Neural cell (in vitro differentiated cells): ENCODE results near the gene PXDN.

Experiments used
- EP300 ChIP-seq: fragments of 450-650 bp; conservative IDR thresholded peaks from 2 replicates; pipeline ENCODE4 v1.6.1; 2014; ENCODE audit warnings: antibody characterized with exemption, mild to moderate bottlenecking, moderate library complexity; ENCODE audit not compliant: poor library complexity, severe bottlenecking
- EZH2 ChIP-seq: fragments of 200-600, 300-800 bp; shearing (Covaris generic), sonication (generic); IDR thresholded peaks from 2 replicates; pipeline ENCODE4 v1.6.1; 2014; ENCODE audit warnings: antibody characterized with exemption, low read length, borderline replicate concordance, mild to moderate bottlenecking; ENCODE audit not compliant: insufficient read depth, poor library complexity, severe bottlenecking
- POLR2AphosphoS5 ChIP-seq: IDR thresholded peaks from 2 replicates; pipeline ENCODE4 v1.6.1; 2012
- RAD21 ChIP-seq: fragments of 450-650 bp; conservative IDR thresholded peaks from 2 replicates; pipeline ENCODE4 v1.6.1; 2014; ENCODE audit warnings: antibody characterized with exemption, mild to moderate bottlenecking, moderate library complexity
- SMC3 ChIP-seq: fragments of 450-650 bp; conservative IDR thresholded peaks from 2 replicates; pipeline ENCODE4 v1.6.1; 2014; ENCODE audit warnings: antibody characterized with exemption, mild to moderate bottlenecking, moderate library complexity; ENCODE audit not compliant: poor library complexity
- TAF1 ChIP-seq: IDR thresholded peaks from 2 replicates; pipeline ENCODE4 v1.6.1; 2012; ENCODE audit warnings: low read depth
- TF ChIP-seq, protein P1 (sequence below): fragments of 450-650 bp; IDR thresholded peaks from 2 replicates; pipeline ENCODE4 v1.5.1; 2014; ENCODE audit warnings: antibody characterized with exemption, mild to moderate bottlenecking, moderate library complexity; ENCODE audit not compliant: poor library complexity, severe bottlenecking

DNA sequence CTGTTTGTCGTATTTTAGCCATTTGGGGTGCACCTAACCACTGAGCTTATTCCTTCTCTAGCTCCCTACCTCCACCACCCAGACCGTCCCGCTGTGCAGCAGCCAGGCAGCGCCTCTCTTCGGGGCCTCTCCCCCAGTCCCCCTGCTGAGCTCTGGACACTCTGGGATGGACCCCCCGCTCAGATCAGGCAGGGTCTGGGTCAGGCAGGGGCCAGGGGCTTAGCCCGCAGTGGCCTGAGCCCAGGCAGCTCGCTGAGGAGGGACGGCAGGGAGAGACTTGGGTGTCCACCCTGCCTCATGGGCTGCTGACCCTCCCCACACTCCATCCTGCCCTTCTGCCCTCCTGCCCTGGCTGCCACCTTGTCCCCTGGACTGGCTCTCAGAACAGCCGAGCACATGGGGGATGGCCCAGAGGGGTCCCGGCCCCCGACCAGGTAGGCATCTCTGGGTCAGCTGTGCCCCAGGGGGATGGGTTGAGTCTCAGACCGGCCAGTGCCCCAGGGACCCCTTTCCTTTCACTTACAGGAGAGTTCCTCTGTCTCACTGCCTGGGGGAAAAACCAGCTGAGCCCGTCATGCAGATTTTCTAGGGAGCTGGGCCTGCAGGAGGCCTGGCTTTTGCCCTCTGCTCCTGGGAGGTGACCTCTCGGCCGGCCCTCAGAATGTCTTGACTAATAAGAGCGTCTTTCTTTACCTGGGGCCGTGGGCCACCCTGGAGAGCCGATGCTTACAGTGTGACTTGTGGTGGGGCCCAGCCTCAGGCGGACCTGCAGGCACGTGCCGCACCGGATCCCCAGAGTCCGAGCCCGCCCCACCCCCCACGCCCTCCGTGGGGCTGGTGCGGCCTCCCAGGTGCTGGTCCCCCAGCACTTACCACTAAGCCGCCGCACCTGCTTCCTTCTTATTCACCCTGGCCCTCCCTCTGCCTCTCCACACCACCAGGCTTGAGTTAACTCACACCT is 22.8 kb upstream of the PXDN start:
- TF ChIP-seq EZH2 (no peak), SMC3 (no peak), POLR2AphosphoS5 (no peak), RAD21 (no peak), TAF1 (no peak), EP300 (no peak)
- TF ChIP-seq, protein P1, sequence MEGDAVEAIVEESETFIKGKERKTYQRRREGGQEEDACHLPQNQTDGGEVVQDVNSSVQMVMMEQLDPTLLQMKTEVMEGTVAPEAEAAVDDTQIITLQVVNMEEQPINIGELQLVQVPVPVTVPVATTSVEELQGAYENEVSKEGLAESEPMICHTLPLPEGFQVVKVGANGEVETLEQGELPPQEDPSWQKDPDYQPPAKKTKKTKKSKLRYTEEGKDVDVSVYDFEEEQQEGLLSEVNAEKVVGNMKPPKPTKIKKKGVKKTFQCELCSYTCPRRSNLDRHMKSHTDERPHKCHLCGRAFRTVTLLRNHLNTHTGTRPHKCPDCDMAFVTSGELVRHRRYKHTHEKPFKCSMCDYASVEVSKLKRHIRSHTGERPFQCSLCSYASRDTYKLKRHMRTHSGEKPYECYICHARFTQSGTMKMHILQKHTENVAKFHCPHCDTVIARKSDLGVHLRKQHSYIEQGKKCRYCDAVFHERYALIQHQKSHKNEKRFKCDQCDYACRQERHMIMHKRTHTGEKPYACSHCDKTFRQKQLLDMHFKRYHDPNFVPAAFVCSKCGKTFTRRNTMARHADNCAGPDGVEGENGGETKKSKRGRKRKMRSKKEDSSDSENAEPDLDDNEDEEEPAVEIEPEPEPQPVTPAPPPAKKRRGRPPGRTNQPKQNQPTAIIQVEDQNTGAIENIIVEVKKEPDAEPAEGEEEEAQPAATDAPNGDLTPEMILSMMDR = no peak
